ENCODE results near the gene VIT. TPM values are rescaled to one million over a fixed set of nuclear protein-coding genes. Genes with fewer than 3 reads are reported as not detected.

The VIT gene
- total and polyA plus RNA-seq, 2 experiments from 2014 or later = not detected

GRCh38 chr2:36762764-36763490, 66.4 kb downstream of the VIT start:
- Mint-ChIP-seq H3K4me1 (peaks cover 12% of the 10 kb centered on the region; the same call in 2 of the 3 replicates), H3K27me3 (ENCODE audit: insufficient read depth, low read depth, poor library complexity) (peaks cover 3% of the 10 kb centered on the region), H3K27ac (no peak overlapping the region), H3K4me3 (no peak overlapping the region), H3K9me3 (peaks cover 5% of the 10 kb centered on the region), H3K36me3 (ENCODE audit: low read depth) (peaks cover 4% of the 10 kb centered on the region; the same call in 2 of the 3 replicates)
- Histone ChIP-seq H3K27ac (ENCODE audit: low read depth) (no peak overlapping the region), H3K9me2 (ENCODE audit: insufficient read depth) (no peaks in the 10 kb centered on the region), H4K20me1 (replicated peaks; ENCODE audit: insufficient read depth) (no peaks in the 10 kb centered on the region), H3K79me2 (replicated peaks; ENCODE audit: insufficient read depth) (no peaks in the 10 kb centered on the region), H3F3A (replicated peaks; ENCODE audit: low read depth) (no peaks in the 10 kb centered on the region), H3K36me3 (ENCODE audit: insufficient read depth) (no peaks in the 10 kb centered on the region), H3K27me3 (ENCODE audit: insufficient read depth) (no peaks in the 10 kb centered on the region), H3K4me3 (no peak overlapping the region), H2AFZ (peak overlapping the region; percentile 38), H3K4me2 (no peak overlapping the region), H3K4me1 (ENCODE audit: insufficient read depth) (no peaks in the 10 kb centered on the region; the same call in 1 of the 2 replicates)
- no peak for ATAC-seq
- DNase-seq (ENCODE audit: low spot score) = no peak
- TF ChIP-seq STAT1 (IDR thresholded peaks at IDR 0.05; ENCODE audit: unreplicated experiment) = no peak
- no peak for TF ChIP-seq POLR2AphosphoS5 (IDR thresholded peaks at IDR 0.05; ENCODE audit: low read depth)
- no peak for TF ChIP-seq CREB1 (CRISPR knock-in tag; IDR thresholded peaks at IDR 0.05; ENCODE audit: low read depth)
- no peak for TF ChIP-seq NANOG (IDR thresholded peaks at IDR 0.05; ENCODE audit: borderline replicate concordance)
- no peak for TF ChIP-seq ZNF114 (CRISPR knock-in tag; IDR thresholded peaks at IDR 0.05)
- TF ChIP-seq ETS1 (IDR thresholded peaks at IDR 0.05) = no peak
- TF ChIP-seq EZH2 (IDR thresholded peaks at IDR 0.05; ENCODE audit: low read depth, unreplicated experiment) = no peak
- TF ChIP-seq EZH2phosphoT487 (IDR thresholded peaks at IDR 0.05; ENCODE audit: unreplicated experiment) = no peak
- TF ChIP-seq REST (IDR thresholded peaks at IDR 0.05; ENCODE audit: unreplicated experiment) = no peak
- TF ChIP-seq ZNF462 (CRISPR knock-in tag; IDR thresholded peaks at IDR 0.05) = no peak
- no peak for TF ChIP-seq CTCF (conservative IDR thresholded peaks at IDR 0.05; ENCODE audit: low read depth in 2 of 2)
- no peak for TF ChIP-seq ZNF331 (CRISPR knock-in tag; IDR thresholded peaks at IDR 0.05; ENCODE audit: low read depth)
- no peak for TF ChIP-seq JUNB (IDR thresholded peaks at IDR 0.05; ENCODE audit: unreplicated experiment)

Measured in GM23338 (cell line).